HEK293 (cell line): ENCODE results near the gene GHDC.

Experiments
- CTCF ChIA-PET: fragments of 350-600 bp; formaldehyde crosslinking; extraction: SDS; loops from one replicate; lab custom pipeline; 2021; ENCODE audit warnings: antibody characterized with exemption; lab: Yijun Ruan, JAX
- POLR2A ChIA-PET: fragments of 300-600 bp; formaldehyde crosslinking; extraction: SDS; loops from one replicate; lab custom pipeline; 2020; ENCODE audit warnings: antibody characterized with exemption, inconsistent platforms; lab: Yijun Ruan, JAX
- H3K27ac ChIP-seq: fragments of 200-500 bp; sonication (Bioruptor generic); 2 replicates; pipeline ENCODE4 v1.5.1; 2014; ENCODE audit warnings: low read depth, low read length, control low read depth, inconsistent platforms; ENCODE audit errors: extremely low read depth
- H3K36me3 ChIP-seq, 2 experiments: fragments of 200-500 bp in 1 of 2; sonication (Bioruptor generic) in 1 of 2; 1 replicate in 1 of 2; 2 replicates in 1 of 2; pipeline ENCODE4 v1.5.1; 2014 to 2017; ENCODE audit warnings: inconsistent platforms in 2 of 2, low read length in 2 of 2; ENCODE audit not compliant: control insufficient read depth in 2 of 2, insufficient read depth in 1 of 2
- H3K4me1 ChIP-seq: fragments of 200-500 bp; sonication (Bioruptor generic); 2 replicates; pipeline ENCODE4 v1.5.1; 2014; ENCODE audit warnings: mild to moderate bottlenecking, low read length, inconsistent platforms; ENCODE audit not compliant: control insufficient read depth, insufficient read depth
- H3K4me3 ChIP-seq: 2 replicates; pipeline ENCODE4 v1.5.1; 2011; ENCODE audit warnings: low read depth, mild to moderate bottlenecking, control low read depth, low read length, moderate library complexity
- H3K9me3 ChIP-seq: fragments of 200-500 bp; sonication (Bioruptor generic); 2 replicates; pipeline ENCODE4 v1.5.1; 2014; ENCODE audit warnings: low read depth, low read length, inconsistent platforms; ENCODE audit not compliant: control insufficient read depth, insufficient read depth
- KLF9 ChIP-seq: fragments of 450-650 bp; formaldehyde crosslinking; IDR thresholded peaks from 2 replicates; pipeline ENCODE4 v1.5.1; 2016; ENCODE audit warnings: missing biosample characterization, missing genetic modification characterization, low read depth
- MZF1 ChIP-seq: fragments of 450-650 bp; formaldehyde crosslinking; IDR thresholded peaks from 2 replicates; pipeline ENCODE4 v1.5.1; 2017; ENCODE audit warnings: missing biosample characterization, missing genetic modification characterization, borderline replicate concordance
- PRDM1 ChIP-seq: fragments of 450-650 bp; formaldehyde crosslinking; IDR thresholded peaks from 2 replicates; pipeline ENCODE4; 2016; ENCODE audit warnings: missing biosample characterization, missing genetic modification characterization
- REPIN1 ChIP-seq: fragments of 450-650 bp; formaldehyde crosslinking; IDR thresholded peaks from 2 replicates; pipeline ENCODE4 v1.5.1; 2017; ENCODE audit warnings: missing biosample characterization, missing genetic modification characterization, low read depth
- SALL2 ChIP-seq: fragments of 450-650 bp; formaldehyde crosslinking; IDR thresholded peaks from 2 replicates; pipeline ENCODE4 v1.5.0; 2017; ENCODE audit warnings: missing biosample characterization, mild to moderate bottlenecking, missing genetic modification characterization, borderline replicate concordance
- SETDB1 ChIP-seq: IDR thresholded peaks from one replicate; pipeline ENCODE4 v1.6.1; 2017; ENCODE audit warnings: mild to moderate bottlenecking, low read length, moderate library complexity, mixed read lengths; ENCODE audit not compliant: insufficient read length
- SP2 ChIP-seq: fragments of 450-650 bp; formaldehyde crosslinking; IDR thresholded peaks from 2 replicates; pipeline ENCODE4 v1.5.1; 2016; ENCODE audit warnings: missing biosample characterization, missing genetic modification characterization
- YY1 ChIP-seq: fragments of 450-650 bp; formaldehyde crosslinking; IDR thresholded peaks from 2 replicates; pipeline ENCODE4 v1.5.1; 2018; ENCODE audit warnings: missing biosample characterization, missing genetic modification characterization
- ZBTB1 ChIP-seq: fragments of 450-650 bp; formaldehyde crosslinking; IDR thresholded peaks from 2 replicates; pipeline ENCODE4 v1.5.1; 2016; ENCODE audit warnings: missing biosample characterization, missing genetic modification characterization
- ZBTB17 ChIP-seq: fragments of 450-650 bp; formaldehyde crosslinking; IDR thresholded peaks from 2 replicates; pipeline ENCODE4 v1.5.1; 2016; ENCODE audit warnings: missing biosample characterization, missing genetic modification characterization
- ZEB2 ChIP-seq: fragments of 450-650 bp; formaldehyde crosslinking; IDR thresholded peaks from 2 replicates; pipeline ENCODE4 v1.5.1; 2016; ENCODE audit warnings: missing biosample characterization, missing genetic modification characterization
- ZIC2 ChIP-seq: fragments of 450-650 bp; formaldehyde crosslinking; IDR thresholded peaks from 2 replicates; pipeline ENCODE4 v1.5.1; 2016; ENCODE audit warnings: missing biosample characterization, missing genetic modification characterization
- ZNF155 ChIP-seq: fragments of 450-650 bp; formaldehyde crosslinking; IDR thresholded peaks from 2 replicates; pipeline ENCODE4 v1.5.1; 2016; ENCODE audit warnings: missing biosample characterization, missing genetic modification characterization
- ZNF214 ChIP-seq: fragments of 450-650 bp; formaldehyde crosslinking; IDR thresholded peaks from 2 replicates; pipeline ENCODE4 v1.5.1; 2017; ENCODE audit warnings: missing biosample characterization, mild to moderate bottlenecking, missing genetic modification characterization, borderline replicate concordance
- ZNF24 ChIP-seq: fragments of 450-650 bp; formaldehyde crosslinking; IDR thresholded peaks from 2 replicates; pipeline ENCODE4 v1.5.1; 2016; ENCODE audit warnings: missing biosample characterization, missing genetic modification characterization
- ZNF292 ChIP-seq: fragments of 450-650 bp; formaldehyde crosslinking; IDR thresholded peaks from 2 replicates; pipeline ENCODE4 v1.5.1; 2016; ENCODE audit warnings: low read depth, missing biosample characterization, missing genetic modification characterization, borderline replicate concordance
- ZNF311 ChIP-seq: fragments of 450-650 bp; formaldehyde crosslinking; IDR thresholded peaks from 2 replicates; pipeline ENCODE4 v1.5.1; 2017; ENCODE audit warnings: missing biosample characterization, missing genetic modification characterization, borderline replicate concordance
- ZNF350 ChIP-seq: fragments of 450-650 bp; formaldehyde crosslinking; IDR thresholded peaks from 2 replicates; pipeline ENCODE4 v1.5.0; 2017; ENCODE audit warnings: missing biosample characterization, mild to moderate bottlenecking, missing genetic modification characterization
- ZNF48 ChIP-seq: fragments of 450-650 bp; formaldehyde crosslinking; IDR thresholded peaks from 2 replicates; pipeline ENCODE4 v1.5.1; 2016; ENCODE audit warnings: missing biosample characterization, missing genetic modification characterization
- ZNF600 ChIP-seq: fragments of 450-650 bp; formaldehyde crosslinking; IDR thresholded peaks from 2 replicates; pipeline ENCODE4 v1.5.1; 2016; ENCODE audit warnings: missing biosample characterization, missing genetic modification characterization
- ZNF621 ChIP-seq: fragments of 450-650 bp; formaldehyde crosslinking; IDR thresholded peaks from 2 replicates; pipeline ENCODE4 v1.5.1; 2017; ENCODE audit warnings: missing biosample characterization, missing genetic modification characterization
- ZNF624 ChIP-seq: fragments of 450-650 bp; formaldehyde crosslinking; IDR thresholded peaks from 2 replicates; pipeline ENCODE4 v1.5.1; 2017; ENCODE audit warnings: missing biosample characterization, missing genetic modification characterization
- ZNF701 ChIP-seq: fragments of 450-650 bp; formaldehyde crosslinking; IDR thresholded peaks from 2 replicates; pipeline ENCODE4 v1.5.1; 2016; ENCODE audit warnings: missing biosample characterization, missing genetic modification characterization
- ZNF747 ChIP-seq: fragments of 450-650 bp; formaldehyde crosslinking; IDR thresholded peaks from 2 replicates; pipeline ENCODE4 v1.5.1; 2016; ENCODE audit warnings: missing biosample characterization, missing genetic modification characterization
- ZNF776 ChIP-seq: fragments of 450-650 bp; formaldehyde crosslinking; IDR thresholded peaks from 2 replicates; pipeline ENCODE4 v1.5.0; 2017; ENCODE audit warnings: missing biosample characterization, missing genetic modification characterization, borderline replicate concordance
- TF ChIP-seq, protein P1 (sequence below): fragments of 450-650 bp; formaldehyde crosslinking; IDR thresholded peaks from 2 replicates; pipeline ENCODE4 v1.5.1; 2016; ENCODE audit warnings: missing biosample characterization, missing genetic modification characterization
- TF ChIP-seq, protein P2 (sequence below): sonication (generic); formaldehyde crosslinking; IDR thresholded peaks from 2 replicates; pipeline ENCODE4 v1.8.1; 2022; ENCODE audit warnings: mild to moderate bottlenecking, moderate library complexity, missing genetic modification reagents
- TF ChIP-seq, protein P3 (sequence below): fragments of 450-650 bp; formaldehyde crosslinking; IDR thresholded peaks from 2 replicates; pipeline ENCODE4 v1.5.1; 2017; ENCODE audit warnings: missing biosample characterization, mild to moderate bottlenecking, missing genetic modification characterization, moderate library complexity
- TF ChIP-seq, protein P4 (sequence below): fragments of 450-650 bp; formaldehyde crosslinking; IDR thresholded peaks from 2 replicates; pipeline ENCODE4 v1.5.1; 2017; ENCODE audit warnings: missing biosample characterization, missing genetic modification characterization
- TF ChIP-seq, protein P5 (sequence below): fragments of 450-650 bp; formaldehyde crosslinking; IDR thresholded peaks from 2 replicates; pipeline ENCODE4 v1.5.1; 2017; ENCODE audit warnings: missing biosample characterization, missing genetic modification characterization

GHDC gene

DNA sequence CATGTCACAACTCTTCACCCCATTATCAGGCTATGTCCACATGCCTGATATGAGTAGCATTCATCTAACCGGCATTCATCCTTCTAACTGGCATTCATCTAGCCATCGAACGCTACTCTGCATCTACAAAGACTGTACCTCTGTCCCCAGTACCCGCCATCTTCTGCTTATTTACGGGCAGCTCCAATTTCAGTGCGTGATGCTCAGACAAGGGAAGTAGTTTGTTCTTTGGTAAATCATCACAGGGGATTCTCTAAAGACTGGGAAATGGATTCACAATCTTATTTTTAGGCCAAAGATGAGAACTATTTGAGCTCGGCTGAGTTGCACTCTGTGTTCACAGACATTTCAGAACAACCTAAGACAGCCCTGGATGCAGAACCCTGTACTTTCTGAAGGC is 42.5 kb upstream of the GHDC start:
- Histone ChIP-seq H3K27ac (no peak overlapping the region), H3K4me3 (no peak overlapping the region), H3K9me3 (no peaks in the 10 kb centered on the region), H3K4me1 (peaks cover 11% of the 10 kb centered on the region), H3K36me3 (no peaks in the 10 kb centered on the region)
- POLR2A ChIA-PET, result no interaction called here
- CTCF ChIA-PET, result interaction anchor here (0.6 to 2.1 kb wide), 7 partner anchors 14 to 499 kb away, joined by 3 to 9 read pairs (median 3); no protein-coding TSS in a partner anchor
- TF ChIP-seq ZNF624 (tag by site-specific recombination), result no peak
- no peak for TF ChIP-seq ZNF24 (tag by site-specific recombination)
- peak; percentile 18; the same call in 1 of the 2 replicates for TF ChIP-seq ZBTB17 (tag by site-specific recombination)
- peak; percentile 56; the same call in 1 of the 2 replicates for TF ChIP-seq MZF1

DNA sequence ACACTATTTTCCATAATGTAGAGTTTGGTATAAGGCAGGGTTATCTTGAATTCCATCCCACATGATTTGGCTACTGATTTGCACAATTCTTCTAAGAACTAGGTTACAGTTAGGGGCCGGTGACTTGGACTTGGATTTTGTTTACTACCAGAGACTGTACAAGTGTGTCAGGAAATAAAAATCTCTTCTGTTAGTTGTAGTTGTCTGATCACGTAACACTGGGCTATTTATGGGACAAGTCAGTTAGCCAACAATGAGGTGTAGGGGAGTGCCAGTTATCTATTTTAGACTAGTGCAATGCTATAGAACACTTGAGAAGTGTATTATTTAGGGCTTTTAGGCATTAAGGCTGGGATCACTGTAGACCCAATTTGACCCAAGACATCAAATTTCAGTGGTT is 39.7 kb upstream of the GHDC start:
- CTCF ChIA-PET, result interaction anchor here (0.7 to 2.4 kb wide), 2 partner anchors 11 to 20 kb away, joined by 3 to 21 read pairs; no protein-coding TSS in a partner anchor

DNA sequence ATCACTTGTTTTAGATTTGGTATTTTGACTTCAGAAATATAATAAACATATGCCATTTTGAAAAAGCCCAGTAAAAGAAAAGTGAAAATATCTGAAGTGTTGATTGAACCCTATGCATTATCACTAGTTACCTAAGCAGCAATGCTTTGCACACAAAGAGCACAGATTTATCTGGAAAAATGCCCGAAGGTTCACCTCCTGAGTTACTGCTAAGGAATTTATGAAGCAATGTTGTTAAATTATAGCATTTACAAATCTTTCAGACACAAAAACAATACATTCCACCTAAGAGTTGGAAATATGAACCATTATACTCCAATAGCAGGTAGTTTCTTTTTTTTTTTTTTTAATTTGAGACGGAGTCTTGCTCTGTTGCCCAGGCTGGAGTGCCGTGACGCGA is 38.9 kb upstream of the GHDC start:
- Histone ChIP-seq H3K27ac (no peak overlapping the region), H3K4me1 (peaks cover 11% of the 10 kb centered on the region), H3K9me3 (no peaks in the 10 kb centered on the region), H3K4me3 (no peak overlapping the region)
- CTCF ChIA-PET, result interaction anchor here (0.6 kb wide), 1 partner anchor 204 kb away, joined by 5 read pairs; no protein-coding TSS in a partner anchor
- TF ChIP-seq ZNF214 (tag by site-specific recombination) (no peak), ZNF48 (tag by site-specific recombination) (no peak), ZNF292 (no peak), REPIN1 (tag by site-specific recombination) (no peak), KLF9 (tag by site-specific recombination) (no peak), ZNF624 (tag by site-specific recombination) (no peak), ZNF701 (tag by site-specific recombination) (no peak), YY1 (tag by site-specific recombination) (no peak)
- TF ChIP-seq, protein P1, sequence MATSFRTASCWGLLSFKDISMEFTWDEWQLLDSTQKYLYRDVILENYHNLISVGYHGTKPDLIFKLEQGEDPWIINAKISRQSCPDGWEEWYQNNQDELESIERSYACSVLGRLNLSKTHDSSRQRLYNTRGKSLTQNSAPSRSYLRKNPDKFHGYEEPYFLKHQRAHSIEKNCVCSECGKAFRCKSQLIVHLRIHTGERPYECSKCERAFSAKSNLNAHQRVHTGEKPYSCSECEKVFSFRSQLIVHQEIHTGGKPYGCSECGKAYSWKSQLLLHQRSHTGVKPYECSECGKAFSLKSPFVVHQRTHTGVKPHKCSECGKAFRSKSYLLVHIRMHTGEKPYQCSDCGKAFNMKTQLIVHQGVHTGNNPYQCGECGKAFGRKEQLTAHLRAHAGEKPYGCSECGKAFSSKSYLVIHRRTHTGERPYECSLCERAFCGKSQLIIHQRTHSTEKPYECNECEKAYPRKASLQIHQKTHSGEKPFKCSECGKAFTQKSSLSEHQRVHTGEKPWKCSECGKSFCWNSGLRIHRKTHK (tag by site-specific recombination), result no peak
- TF ChIP-seq, all 188 proteins: peak for 0
- POLR2A ChIA-PET, result no interaction called here
- H3K36me3 ChIP-seq, result peaks cover 0 to 4% of the 10 kb centered on the region in 2 experiments; a peak in 1 of 3 replicates

More for the DNA sequence above, 39.7 kb upstream of the GHDC start:
- POLR2A ChIA-PET, result no interaction called here
- H3K9me3 ChIP-seq, result no peaks in the 10 kb centered on the region
- TF ChIP-seq ZNF311 (tag by site-specific recombination), result no peak
- no peak for TF ChIP-seq SP2 (tag by site-specific recombination)
- TF ChIP-seq SALL2, result no peak
- TF ChIP-seq, protein P2, sequence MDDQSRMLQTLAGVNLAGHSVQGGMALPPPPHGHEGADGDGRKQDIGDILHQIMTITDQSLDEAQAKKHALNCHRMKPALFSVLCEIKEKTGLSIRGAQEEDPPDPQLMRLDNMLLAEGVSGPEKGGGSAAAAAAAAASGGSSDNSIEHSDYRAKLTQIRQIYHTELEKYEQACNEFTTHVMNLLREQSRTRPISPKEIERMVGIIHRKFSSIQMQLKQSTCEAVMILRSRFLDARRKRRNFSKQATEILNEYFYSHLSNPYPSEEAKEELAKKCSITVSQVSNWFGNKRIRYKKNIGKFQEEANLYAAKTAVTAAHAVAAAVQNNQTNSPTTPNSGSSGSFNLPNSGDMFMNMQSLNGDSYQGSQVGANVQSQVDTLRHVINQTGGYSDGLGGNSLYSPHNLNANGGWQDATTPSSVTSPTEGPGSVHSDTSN (CRISPR knock-in tag), result no peak
- TF ChIP-seq, protein P3, sequence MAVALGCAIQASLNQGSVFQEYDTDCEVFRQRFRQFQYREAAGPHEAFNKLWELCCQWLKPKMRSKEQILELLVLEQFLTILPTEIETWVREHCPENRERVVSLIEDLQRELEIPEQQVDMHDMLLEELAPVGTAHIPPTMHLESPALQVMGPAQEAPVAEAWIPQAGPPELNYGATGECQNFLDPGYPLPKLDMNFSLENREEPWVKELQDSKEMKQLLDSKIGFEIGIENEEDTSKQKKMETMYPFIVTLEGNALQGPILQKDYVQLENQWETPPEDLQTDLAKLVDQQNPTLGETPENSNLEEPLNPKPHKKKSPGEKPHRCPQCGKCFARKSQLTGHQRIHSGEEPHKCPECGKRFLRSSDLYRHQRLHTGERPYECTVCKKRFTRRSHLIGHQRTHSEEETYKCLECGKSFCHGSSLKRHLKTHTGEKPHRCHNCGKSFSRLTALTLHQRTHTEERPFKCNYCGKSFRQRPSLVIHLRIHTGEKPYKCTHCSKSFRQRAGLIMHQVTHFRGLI (tag by site-specific recombination), result no peak
- TF ChIP-seq, protein P4, sequence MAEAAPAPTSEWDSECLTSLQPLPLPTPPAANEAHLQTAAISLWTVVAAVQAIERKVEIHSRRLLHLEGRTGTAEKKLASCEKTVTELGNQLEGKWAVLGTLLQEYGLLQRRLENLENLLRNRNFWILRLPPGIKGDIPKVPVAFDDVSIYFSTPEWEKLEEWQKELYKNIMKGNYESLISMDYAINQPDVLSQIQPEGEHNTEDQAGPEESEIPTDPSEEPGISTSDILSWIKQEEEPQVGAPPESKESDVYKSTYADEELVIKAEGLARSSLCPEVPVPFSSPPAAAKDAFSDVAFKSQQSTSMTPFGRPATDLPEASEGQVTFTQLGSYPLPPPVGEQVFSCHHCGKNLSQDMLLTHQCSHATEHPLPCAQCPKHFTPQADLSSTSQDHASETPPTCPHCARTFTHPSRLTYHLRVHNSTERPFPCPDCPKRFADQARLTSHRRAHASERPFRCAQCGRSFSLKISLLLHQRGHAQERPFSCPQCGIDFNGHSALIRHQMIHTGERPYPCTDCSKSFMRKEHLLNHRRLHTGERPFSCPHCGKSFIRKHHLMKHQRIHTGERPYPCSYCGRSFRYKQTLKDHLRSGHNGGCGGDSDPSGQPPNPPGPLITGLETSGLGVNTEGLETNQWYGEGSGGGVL, result no peak
- TF ChIP-seq ZNF621 (tag by site-specific recombination), result no peak
- TF ChIP-seq, protein P5, sequence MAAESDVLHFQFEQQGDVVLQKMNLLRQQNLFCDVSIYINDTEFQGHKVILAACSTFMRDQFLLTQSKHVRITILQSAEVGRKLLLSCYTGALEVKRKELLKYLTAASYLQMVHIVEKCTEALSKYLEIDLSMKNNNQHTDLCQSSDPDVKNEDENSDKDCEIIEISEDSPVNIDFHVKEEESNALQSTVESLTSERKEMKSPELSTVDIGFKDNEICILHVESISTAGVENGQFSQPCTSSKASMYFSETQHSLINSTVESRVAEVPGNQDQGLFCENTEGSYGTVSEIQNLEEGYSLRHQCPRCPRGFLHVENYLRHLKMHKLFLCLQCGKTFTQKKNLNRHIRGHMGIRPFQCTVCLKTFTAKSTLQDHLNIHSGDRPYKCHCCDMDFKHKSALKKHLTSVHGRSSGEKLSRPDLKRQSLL (tag by site-specific recombination), result no peak
- no peak for TF ChIP-seq ZNF600 (tag by site-specific recombination)
- TF ChIP-seq ZNF350 (tag by site-specific recombination), result no peak
- TF ChIP-seq ZIC2 (tag by site-specific recombination), result no peak
- TF ChIP-seq PRDM1 (tag by site-specific recombination), result no peak
- no peak for TF ChIP-seq ZNF776 (tag by site-specific recombination)
- TF ChIP-seq ZNF747 (tag by site-specific recombination), result no peak
- no peak for TF ChIP-seq ZBTB1 (tag by site-specific recombination)
- TF ChIP-seq SETDB1, result no peak
- no peak for TF ChIP-seq ZNF155
- TF ChIP-seq ZBTB17 (tag by site-specific recombination), result no peak
- no peak for TF ChIP-seq ZEB2
- H3K36me3 ChIP-seq, result peaks cover 0 to 4% of the 10 kb centered on the region in 2 experiments; a peak in 1 of 3 replicates
- H3K27ac ChIP-seq, result no peak overlapping the region
- H3K4me3 ChIP-seq, result no peak overlapping the region
- H3K4me1 ChIP-seq, result peaks cover 11% of the 10 kb centered on the region
